Measurements from ENCODE around the gene ZNF771.
"Not testable (repeated sequence)": the region's sequence is repeated elsewhere in the genome, so short reads cannot be mapped to it uniquely, and the experiment has no call there.

Gene ZNF771

DNA sequence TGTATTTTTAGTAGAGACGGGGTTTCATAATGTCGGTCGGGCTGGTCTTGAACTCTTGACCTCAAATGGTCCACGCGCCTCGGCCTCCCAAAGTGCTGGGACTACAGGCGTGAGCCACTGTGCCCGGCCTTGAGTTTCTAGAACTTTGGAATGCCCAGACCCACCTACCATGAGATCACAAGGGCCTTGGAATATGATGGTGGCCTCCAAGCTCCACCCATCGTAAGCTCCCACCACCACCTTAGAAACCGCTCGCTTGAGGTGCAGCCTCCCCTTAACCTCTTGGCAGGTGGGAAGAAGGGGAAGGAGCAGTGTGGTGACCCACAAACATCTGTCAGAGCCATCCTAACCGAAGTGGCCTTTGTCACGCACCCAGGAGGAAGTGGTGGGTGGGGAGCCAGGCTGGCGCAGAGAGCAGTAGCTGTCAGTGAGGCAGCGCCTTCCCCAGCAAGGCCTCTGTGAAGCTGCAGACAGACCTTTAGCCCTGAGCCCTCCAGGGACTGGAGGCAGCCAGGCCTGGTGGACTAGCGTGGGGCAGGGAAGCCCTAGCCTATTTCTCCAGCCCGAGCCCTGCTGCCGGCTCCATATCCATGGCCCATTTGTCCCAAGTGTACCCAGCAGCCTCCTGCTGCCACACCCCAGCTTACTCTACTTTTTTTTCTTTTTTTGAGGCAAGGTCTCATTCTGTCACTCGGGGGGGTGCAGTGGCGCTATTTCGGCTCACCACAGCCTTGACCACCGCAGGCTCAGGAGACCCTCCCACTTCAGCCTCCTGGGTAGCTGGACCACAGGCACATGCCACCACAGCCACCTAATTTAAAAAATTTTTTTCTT is 51.4 kb downstream of the ZNF771 start:
- DNase-seq = peak in 1 of 58 donors; percentile 2

- no peak for DNase-seq
Observed at GRCh38 chr16:30459456-30459855, 52.0 kb downstream of the ZNF771 start.

DNA sequence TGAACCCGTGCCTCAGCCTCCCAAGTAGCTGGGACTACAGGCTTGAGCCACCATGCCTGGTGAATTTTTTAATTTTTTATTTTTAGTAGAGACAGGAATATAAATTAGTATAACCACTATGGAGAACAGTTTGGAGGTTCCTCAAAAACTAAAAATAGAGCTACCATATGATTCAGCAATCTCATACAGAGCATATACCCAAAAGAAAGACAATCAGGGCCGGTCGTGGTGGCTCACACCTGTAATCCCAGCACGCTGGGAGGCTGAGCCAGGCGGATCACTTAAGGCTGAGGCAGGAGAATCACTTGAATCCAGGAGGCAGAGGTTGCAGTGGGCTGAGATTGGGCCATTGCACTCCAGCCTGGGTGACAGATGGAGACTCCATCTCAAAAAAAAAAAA is 54.0 kb downstream of the ZNF771 start:
- not testable (repeated sequence) for DNase-seq

- DNase-seq = no peak
Observed at GRCh38 chr16:30464078-30464477, 56.7 kb downstream of the ZNF771 start.
